ENCODE measurements around the gene RALGAPA1.

- TF ChIP-seq YY1 (IDR thresholded peaks at IDR 0.05; ENCODE audit: insufficient read depth, insufficient read length) (no peak), ZNF274 (IDR thresholded peaks at IDR 0.05; ENCODE audit: low read depth, low read length) (no peak)
Measured at GRCh38 chr14:35742442-35742841, 66.7 kb downstream of the RALGAPA1 start.
